Measurements from ENCODE around the gene TTC39B. TPM values are rescaled to one million over a fixed set of nuclear protein-coding genes. Genes with fewer than 3 reads are reported as not detected.

TTC39B gene
- polyA plus RNA-seq, 4 donors: 8.2 to 9.8 (median 8.3) TPM

DNA sequence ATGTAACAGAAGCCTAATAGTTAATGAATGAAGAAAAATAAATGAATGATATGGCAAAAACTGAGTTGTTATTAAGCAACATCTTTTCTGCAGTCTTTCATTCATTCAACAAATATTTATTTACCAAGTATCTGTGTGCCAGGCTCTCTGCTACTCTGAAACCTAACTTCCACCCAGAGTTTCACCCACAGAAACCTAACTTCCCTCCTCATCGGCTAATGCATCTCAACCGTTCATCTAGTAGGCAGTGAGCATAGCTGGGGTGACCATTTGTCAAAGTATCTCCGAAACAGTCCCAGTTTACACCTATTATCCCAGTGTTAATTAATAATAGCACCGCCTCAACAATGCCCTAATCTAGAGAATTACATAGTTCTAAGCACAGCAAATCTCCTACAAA is 1.5 kb downstream of the TTC39B start:
- no peak for DNase-seq (ENCODE audit: low read depth in 4 of 4, low spot score in 3 of 4)

DNA sequence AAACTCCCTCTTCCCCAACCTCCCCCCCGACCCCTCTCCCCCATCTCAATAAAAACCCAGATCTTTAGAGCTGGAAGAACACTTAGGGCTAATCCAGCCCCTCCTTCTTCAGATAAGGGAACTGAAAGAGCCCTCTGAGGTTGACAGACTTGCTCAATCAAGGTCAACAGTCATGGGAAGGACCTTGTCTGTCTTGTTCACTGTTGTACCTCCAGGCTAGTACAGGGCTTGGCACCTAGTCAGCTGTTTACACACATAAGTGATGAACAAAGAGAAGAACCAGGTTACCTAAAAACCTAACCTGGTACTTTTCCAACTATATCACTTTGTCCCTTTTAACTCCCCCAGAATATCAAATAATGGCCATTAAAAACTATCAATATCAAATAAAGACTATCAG is 2.4 kb downstream of the TTC39B start:
- no peak for DNase-seq (ENCODE audit: low read depth in 4 of 4, low spot score in 3 of 4)

GRCh38 chr9:15300218-15300617 is 6.8 kb downstream of the TTC39B start:
- no peak for DNase-seq (ENCODE audit: low read depth in 4 of 4, low spot score in 3 of 4)

- DNase-seq (ENCODE audit: low read depth in 4 of 4, low spot score in 3 of 4): no peak
These were observed 7.6 kb downstream of the TTC39B start for GRCh38 chr9:15299374-15299939.

DNA sequence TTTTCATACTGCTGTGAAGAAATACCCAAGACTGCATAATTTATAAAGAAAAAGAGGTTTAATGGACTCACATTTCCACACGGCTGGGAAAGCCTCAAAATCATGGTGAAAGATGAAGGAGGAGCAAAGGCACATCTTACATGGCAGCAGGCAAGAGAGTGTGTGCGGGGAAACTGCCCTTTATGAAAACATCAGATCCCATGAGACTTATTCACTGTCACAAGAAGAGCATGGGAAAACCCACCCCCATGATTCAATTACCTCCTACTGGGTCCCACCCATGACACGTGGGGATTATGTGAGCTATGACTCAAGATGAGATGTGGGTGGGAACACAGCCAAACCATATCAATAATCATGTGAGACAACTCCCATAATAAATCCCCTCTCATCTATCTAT is 8.7 kb downstream of the TTC39B start:
- no peak for DNase-seq (ENCODE audit: low read depth in 4 of 4, low spot score in 3 of 4)

DNA sequence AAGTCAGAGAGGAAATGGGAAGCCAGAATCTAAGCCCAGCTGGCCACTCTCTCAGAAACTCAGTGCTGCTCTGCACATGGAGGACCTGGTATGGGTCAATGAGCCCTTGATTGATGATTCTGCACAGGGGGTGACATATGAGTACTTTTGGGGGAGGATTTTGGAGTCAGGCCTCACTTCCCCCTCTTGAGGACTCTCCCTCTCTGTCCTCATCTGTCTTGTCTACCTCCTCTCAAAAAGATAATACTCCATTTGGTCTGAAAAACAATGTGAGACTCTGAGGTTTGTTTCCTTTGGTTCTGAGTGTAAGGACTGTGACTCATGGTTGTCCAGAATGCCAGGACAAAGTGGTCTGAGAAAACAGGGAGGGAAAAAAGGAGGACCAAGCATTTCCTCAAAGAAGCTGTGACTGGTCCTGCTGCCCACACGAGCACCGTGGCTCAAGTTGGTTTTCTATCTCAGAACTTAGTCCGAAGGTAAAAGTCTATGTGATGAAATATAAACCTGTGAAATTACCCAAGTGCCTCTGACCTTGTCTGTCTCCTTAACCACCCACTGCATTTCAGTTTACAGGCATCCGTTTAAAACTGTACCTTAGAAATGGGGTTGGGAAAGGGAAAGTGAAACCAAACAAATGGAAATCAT is 11.1 kb downstream of the TTC39B start:
- DNase-seq (ENCODE audit: low read depth in 4 of 4, low spot score in 3 of 4): peak in 1 of 4 donors; percentile 48

GRCh38 chr9:15294604-15295003 is 12.4 kb downstream of the TTC39B start:
- no peak for DNase-seq (ENCODE audit: low read depth in 4 of 4, low spot score in 3 of 4)

- peak in 2 of 4 donors; percentile 49 to 53 for DNase-seq (ENCODE audit: low read depth in 4 of 4, low spot score in 3 of 4)
These were observed 13.2 kb downstream of the TTC39B start for GRCh38 chr9:15293804-15294316.

- no peak for DNase-seq (ENCODE audit: low read depth in 4 of 4, low spot score in 3 of 4)
These were observed 13.9 kb downstream of the TTC39B start for GRCh38 chr9:15293084-15293483.

DNA sequence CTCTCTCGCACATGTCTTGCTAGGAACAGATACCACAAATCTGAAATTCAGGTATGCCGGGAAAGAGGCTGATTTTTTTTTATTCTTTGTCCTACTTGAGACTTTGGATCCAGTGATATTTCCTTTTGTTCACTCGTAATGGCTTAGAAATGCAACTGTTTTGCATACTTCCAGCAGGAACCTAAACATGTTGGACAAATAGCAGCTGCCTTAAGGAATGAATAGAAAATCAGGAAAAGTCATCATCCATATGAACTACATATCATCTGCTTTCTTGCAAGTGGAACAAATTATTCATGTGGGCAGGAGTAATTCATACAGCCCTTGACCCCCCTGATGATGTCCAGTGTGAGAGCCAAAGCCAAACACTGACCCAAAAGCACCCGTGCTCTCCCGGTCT is 17.4 kb downstream of the TTC39B start:
- no peak for DNase-seq (ENCODE audit: low read depth in 4 of 4, low spot score in 3 of 4)

GRCh38 chr9:15287309-15287708 is 19.7 kb downstream of the TTC39B start:
- no peak for DNase-seq (ENCODE audit: low read depth in 4 of 4, low spot score in 3 of 4)

DNA sequence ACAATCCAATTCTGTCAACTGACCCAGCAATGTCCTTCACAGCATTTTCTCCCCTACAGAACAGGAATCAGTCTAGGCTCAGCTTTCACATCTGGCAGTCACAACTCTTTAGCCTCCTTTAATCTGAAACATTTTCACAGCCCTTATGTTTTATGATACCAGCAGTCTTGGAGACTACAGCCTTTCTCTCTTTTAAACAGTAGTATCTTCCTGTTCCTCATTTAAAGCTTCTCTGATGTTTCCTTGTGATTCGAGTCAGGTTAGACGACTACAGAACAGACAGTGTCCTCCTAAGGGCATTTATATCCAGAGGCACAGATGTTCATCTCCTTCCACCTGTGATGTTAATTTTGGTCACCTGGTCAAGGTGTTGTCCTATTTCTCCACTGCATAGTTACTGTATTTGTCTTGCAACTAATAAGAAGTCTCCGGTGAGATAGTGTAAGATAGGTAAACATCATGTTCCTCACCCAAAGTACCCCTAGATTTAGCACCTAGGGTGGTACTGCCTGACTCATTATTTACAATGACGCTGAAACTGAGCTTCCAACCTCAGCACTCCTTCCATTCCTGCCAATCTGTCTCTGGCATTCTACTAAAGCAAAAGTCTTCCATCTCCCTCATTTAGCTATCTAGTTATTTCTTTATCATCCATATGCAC is 20.7 kb downstream of the TTC39B start:
- DNase-seq (ENCODE audit: low read depth in 4 of 4, low spot score in 3 of 4): no peak

DNA sequence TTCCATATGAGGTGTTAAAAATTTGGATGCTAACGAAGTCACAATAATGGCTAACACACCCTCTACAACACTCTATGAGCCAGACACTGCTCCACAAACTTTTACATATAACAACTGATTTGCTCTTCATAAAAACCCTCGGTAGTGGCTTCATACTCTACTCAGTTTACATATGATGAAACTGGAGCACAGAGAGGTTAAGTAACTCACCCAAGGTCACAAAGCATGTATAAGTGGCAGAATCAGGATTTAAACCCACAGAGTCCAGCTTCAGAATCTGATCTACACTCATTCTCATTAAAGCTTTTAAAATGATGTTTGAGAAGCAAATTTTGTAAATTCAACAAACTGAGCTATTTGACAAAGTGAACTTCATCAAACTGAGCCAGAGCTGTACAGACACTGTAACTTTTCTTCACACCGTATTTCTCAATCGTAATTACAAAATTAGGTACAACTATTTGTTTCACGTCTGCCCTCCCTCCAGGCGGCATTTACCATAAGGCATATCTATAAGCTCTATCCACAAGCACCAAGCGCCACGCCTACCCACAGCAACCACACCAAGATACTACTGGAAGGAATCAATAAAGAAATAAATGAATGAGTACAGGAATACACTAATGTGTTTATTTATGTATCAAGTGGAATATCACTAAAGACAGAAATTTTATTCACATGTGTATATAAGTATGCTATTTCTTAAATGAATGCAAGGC is 24.3 kb downstream of the TTC39B start:
- DNase-seq (ENCODE audit: low read depth in 4 of 4, low spot score in 3 of 4): no peak

GRCh38 chr9:15280647-15281046 is 26.4 kb downstream of the TTC39B start:
- DNase-seq (ENCODE audit: low read depth in 4 of 4, low spot score in 3 of 4): no peak

GRCh38 chr9:15278839-15279238 is 28.2 kb downstream of the TTC39B start:
- no peak for DNase-seq (ENCODE audit: low read depth in 4 of 4, low spot score in 3 of 4)

DNA sequence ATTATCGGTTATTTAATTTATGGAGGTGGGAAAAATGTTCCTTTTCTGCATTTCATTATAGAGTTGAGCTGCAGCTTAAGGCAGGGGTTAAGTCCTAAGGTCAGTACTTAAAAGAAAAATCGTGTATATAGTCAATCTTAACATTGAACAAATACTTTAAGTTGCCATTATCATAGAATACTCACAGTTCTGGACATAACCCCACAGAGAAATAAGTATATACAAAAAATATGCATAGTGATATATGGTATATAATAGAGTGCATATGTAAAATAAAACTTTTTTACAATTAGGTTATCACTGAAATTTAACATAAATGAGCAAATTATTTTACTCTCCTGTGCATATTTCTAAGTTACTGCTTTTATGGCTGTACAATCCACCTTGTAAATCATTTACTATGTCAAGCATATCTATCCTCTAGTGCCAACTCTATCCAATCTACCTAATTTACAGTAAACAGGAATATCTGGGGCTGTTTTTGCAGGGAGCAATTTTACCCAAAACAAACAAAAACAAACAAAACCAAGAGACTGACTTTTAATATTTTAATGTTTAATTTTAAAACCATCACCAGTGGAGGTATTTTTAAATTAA is 28.8 kb downstream of the TTC39B start:
- DNase-seq (ENCODE audit: low read depth in 4 of 4, low spot score in 3 of 4): no peak

- peak in 1 of 4 donors; percentile 33 for DNase-seq (ENCODE audit: low read depth in 4 of 4, low spot score in 3 of 4)
These were observed 29.5 kb downstream of the TTC39B start for GRCh38 chr9:15277400-15278090.

DNA sequence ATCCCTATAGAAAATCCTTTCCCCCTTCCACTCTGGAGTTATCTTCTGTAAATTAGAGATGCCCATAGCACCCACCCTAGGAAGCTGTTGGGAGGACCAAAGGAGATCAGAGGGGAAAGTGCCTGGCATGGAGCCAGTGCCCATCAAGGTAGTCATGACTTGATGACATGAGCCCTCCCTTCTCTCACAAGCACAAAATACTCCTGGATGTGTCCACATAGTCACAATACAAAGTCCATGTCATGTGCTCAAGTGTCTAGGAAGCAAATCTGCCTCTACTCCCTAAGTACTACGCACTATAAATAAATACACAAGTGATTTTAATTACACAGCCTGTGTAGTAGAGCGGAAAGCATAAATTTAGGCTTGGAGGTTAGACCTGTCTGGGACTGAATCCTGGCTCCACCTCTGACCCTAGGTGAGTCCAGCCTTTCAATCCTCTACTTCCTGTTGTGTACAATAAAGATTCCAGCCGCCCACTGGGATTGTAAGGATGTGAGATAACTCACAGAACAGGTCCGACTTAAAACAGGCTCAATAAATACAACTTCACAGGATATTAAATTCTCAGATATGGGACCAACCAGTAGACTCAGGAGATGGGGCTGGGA is 30.6 kb downstream of the TTC39B start:
- no peak for DNase-seq (ENCODE audit: low read depth in 4 of 4, low spot score in 3 of 4)

DNA sequence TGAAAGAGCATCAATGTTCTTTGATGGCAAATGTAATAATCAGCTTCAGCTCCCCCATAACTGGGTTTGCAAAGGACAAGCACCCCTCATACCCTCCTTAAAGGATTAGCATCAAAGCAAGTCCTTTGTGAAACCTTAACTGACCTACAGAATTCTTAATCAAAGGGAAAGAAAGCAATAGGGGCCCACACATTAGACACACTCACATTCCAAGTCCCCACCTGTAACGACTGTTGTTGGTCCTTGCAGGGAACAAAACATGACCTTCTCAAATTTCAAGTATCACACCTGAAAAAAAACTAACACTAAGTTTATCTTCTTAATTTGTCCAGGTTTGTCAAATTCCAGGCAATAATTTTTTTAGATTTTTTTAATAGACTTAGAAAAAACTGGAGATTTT is 32.6 kb downstream of the TTC39B start:
- DNase-seq (ENCODE audit: low read depth in 4 of 4, low spot score in 3 of 4): no peak

GRCh38 chr9:15272377-15272928 is 34.6 kb downstream of the TTC39B start:
- no peak for DNase-seq (ENCODE audit: low read depth in 4 of 4, low spot score in 3 of 4)

Measured in left renal pelvis (tissue), 4 donors.